GM23248 (cell line): ENCODE data around the gene SPNS1. TPM values are rescaled to one million over a fixed set of nuclear protein-coding genes. Genes with fewer than 3 reads are reported as not detected.

Source experiments
- DNase-seq: peaks from one replicate; pipeline ENCODE4 v3.0.0-alpha.2; 2015
- H2AFZ ChIP-seq: fragments of 200-600 bp; sonication (generic); 2 replicates; pipeline ENCODE4 v1.6.1; 2016; ENCODE audit warnings: antibody characterized with exemption
- H3F3A ChIP-seq: fragments of 200-600 bp; sonication (generic); 2 replicates; pipeline ENCODE4 v1.6.1; 2016; ENCODE audit warnings: mild to moderate bottlenecking, antibody characterized with exemption, mixed run types; ENCODE audit not compliant: insufficient read depth
- H3K27ac ChIP-seq: fragments of 200-600 bp; sonication (generic); 2 replicates; pipeline ENCODE4 v1.5.1; 2016; ENCODE audit warnings: mild to moderate bottlenecking
- H3K27me3 ChIP-seq: fragments of 200-600 bp; sonication (generic); replicated peaks from 2 replicates; pipeline ENCODE4 v1.6.1; 2016; ENCODE audit warnings: mild to moderate bottlenecking; ENCODE audit not compliant: insufficient read depth
- H3K36me3 ChIP-seq: fragments of 200-600 bp; sonication (generic); 2 replicates; pipeline ENCODE4 v1.6.1; 2016; ENCODE audit warnings: low read depth, mild to moderate bottlenecking
- H3K4me1 ChIP-seq: fragments of 200-600 bp; sonication (generic); 2 replicates; pipeline ENCODE4 v1.6.1; 2016; ENCODE audit warnings: mild to moderate bottlenecking; ENCODE audit not compliant: insufficient read depth
- H3K4me2 ChIP-seq: fragments of 200-600 bp; sonication (generic); one replicate; pipeline ENCODE4 v1.6.1; 2016; ENCODE audit warnings: mild to moderate bottlenecking; ENCODE audit not compliant: unreplicated experiment
- H3K4me3 ChIP-seq: fragments of 200-600 bp; sonication (generic); 2 replicates; pipeline ENCODE4 v1.5.1; 2016; ENCODE audit warnings: mild to moderate bottlenecking
- H3K79me2 ChIP-seq: fragments of 200-600 bp; sonication (generic); 2 replicates; pipeline ENCODE4 v1.6.1; 2016; ENCODE audit warnings: mild to moderate bottlenecking; ENCODE audit not compliant: insufficient read depth
- H3K9ac ChIP-seq: fragments of 200-600 bp; sonication (generic); 2 replicates; pipeline ENCODE4 v1.6.1; 2016; ENCODE audit warnings: mild to moderate bottlenecking
- H3K9me2 ChIP-seq: fragments of 200-600 bp; sonication (generic); 2 replicates; pipeline ENCODE4 v1.6.1; 2016; ENCODE audit warnings: mixed run types, mild to moderate bottlenecking, moderate library complexity; ENCODE audit not compliant: insufficient read depth
- H3K9me3 ChIP-seq: fragments of 200-600 bp; sonication (generic); one replicate; pipeline ENCODE4 v1.6.1; 2017; ENCODE audit warnings: low read depth
- H4K20me1 ChIP-seq: fragments of 200-600 bp; sonication (generic); 2 replicates; pipeline ENCODE4 v1.6.0; 2016; ENCODE audit not compliant: insufficient read depth
- EZH2 ChIP-seq: fragments of 200-600 bp; sonication (generic); IDR thresholded peaks from 2 replicates; pipeline ENCODE4 v1.6.1; 2018; ENCODE audit warnings: antibody characterized with exemption, mild to moderate bottlenecking; ENCODE audit not compliant: insufficient read depth, poor library complexity, severe bottlenecking
- EZH2phosphoT487 ChIP-seq: fragments of 200-600 bp; sonication (generic); IDR thresholded peaks from 2 replicates; pipeline ENCODE4 v1.6.1; 2018; ENCODE audit warnings: antibody characterized with exemption, moderate library complexity, mild to moderate bottlenecking, low read depth; ENCODE audit not compliant: insufficient read depth
- WGBS, 2 experiments: methylation state at CpG; one replicate each; pipeline ENCODE4 v1.1.6; 2015 to 2017; ENCODE audit warnings: low lambda C conversion rate in 2 of 2, low coverage in 1 of 2; ENCODE audit errors: missing lambda C conversion rate in 2 of 2; 5-methylcytosine and 5-hydroxymethylcytosine counted together
- in situ Hi-C: fragments of 300-500 bp; cut with MboI; formaldehyde crosslinking; loops from 2 replicates; pipeline ENCODE4 v1.15.0; 2020
- polyA plus RNA-seq: library from polyadenylated mRNA; unstranded; fragments of >200 nt; fragmentation: Nextera tagmentation; extraction: Ambion mirVana; gene quantifications from 2 replicates; pipeline ENCODE4 v1.2.1, GENCODE V29; 2016
- total RNA-seq: library from RNA; depleted of rRNA; stranded (reverse); fragments of >200 nt; shearing (Covaris generic); gene quantifications from 2 replicates; pipeline ENCODE4 v1.2.3, GENCODE V29; 2014

The SPNS1 gene
- total and polyA plus RNA-seq, 2 experiments from 2014 or later, result 41.3 to 48.4 TPM

DNA sequence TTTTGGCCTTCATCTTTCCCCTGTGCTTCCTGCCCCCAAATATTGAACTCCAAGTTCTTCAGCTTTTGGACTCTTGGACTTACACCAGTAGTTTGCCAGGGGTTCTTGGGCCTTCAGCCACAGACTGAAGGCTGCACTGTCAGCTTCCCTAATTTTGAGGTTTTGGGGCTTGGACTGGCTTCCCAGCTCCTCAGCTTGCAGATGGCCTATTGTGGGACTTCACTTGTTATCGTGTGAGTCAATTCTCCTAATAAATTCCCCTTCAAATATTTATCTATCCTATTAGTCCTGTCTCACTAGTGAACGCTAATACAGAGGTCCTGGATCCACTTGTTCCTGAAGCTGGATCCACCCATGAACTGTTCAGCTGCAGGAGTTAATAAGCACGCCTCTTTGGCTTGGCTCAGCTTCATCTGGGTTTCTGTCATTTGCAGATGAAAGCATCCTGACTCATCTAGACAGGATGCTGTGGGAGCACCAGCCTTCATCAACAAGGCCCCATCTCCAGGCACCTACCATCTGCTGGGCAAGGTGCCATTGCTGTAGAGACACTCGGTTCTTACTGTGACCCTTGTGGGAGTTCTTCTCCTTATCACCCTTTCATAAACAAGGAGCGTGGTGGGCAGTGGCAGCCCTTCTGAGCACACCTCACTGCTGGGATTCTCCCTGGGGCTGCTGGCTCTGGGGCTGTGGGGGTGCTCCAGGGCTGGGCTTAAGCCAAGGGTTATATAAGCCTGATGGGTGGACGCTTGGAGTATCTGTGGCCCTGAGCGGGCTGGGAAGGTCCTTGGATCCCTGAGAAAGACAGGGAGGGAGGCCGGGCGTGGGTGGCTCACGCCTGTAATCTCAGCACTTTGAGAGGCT is 33.4 kb downstream of the SPNS1 start:
- WGBS, 2 experiments, result 54 to 56% methylated on average over 10 of the region's 10 CpGs
- Histone ChIP-seq H3K27ac (no peak overlapping the region), H3K9ac (no peak overlapping the region), H3K4me3 (no peak overlapping the region), H3K9me3 (no peaks in the 10 kb centered on the region), H3K4me2 (no peak overlapping the region), H3K79me2 (no peaks in the 10 kb centered on the region), H3F3A (peaks cover 5% of the 10 kb centered on the region; the same call in 1 of the 2 replicates), H3K4me1 (peaks cover 7% of the 10 kb centered on the region), H3K9me2 (no peaks in the 10 kb centered on the region), H4K20me1 (no peaks in the 10 kb centered on the region), H2AFZ (no peak overlapping the region), H3K27me3 (no peaks in the 10 kb centered on the region), H3K36me3 (no peaks in the 10 kb centered on the region)
- in situ Hi-C loops, result no loop called here
- peak; percentile 86 for DNase-seq
- TF ChIP-seq EZH2phosphoT487 (no peak), EZH2 (no peak)

DNA sequence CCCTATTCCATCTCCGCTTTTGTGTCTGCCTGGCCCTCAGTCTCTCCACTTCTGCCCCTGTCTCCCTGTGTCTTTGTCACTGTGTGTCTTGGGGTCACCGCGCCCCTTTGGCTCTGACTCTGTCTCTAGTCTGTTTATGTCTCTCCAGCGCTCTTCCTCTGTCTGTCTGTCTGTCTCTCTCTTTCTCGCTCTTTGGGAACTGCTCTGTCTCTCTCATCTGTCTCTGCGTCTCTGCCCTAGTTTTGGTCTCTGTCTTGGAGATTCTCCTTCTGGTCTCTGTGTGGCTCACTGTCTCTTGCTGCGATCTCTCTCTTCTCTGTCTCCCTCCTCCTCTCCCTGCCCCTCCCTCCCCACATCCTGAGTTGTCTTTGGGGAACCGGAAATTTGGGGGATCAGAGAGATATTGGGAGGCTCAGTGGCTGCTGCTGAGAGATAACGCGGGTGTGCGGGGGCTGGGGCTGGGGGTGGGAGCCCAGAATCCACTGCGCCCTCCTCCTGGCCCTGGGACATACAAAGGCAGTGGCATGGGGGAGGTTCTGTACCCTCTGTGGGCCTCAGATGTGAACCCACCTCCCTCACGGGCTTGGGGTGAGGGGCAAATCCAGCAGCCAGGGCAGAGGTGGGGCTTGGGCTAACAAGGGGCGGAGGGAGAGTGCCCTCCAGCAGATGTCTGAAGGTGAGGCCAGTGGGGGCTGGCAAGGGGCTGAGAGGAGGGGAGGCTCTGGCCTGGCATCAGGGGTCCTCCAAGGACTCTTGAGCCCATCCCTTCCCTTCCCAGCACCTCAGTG is 34.7 kb downstream of the SPNS1 start:
- TF ChIP-seq EZH2phosphoT487 (no peak), EZH2 (no peak)
- no peak overlapping the region for H3K4me3 ChIP-seq
- in situ Hi-C loops, result no loop called here

DNA sequence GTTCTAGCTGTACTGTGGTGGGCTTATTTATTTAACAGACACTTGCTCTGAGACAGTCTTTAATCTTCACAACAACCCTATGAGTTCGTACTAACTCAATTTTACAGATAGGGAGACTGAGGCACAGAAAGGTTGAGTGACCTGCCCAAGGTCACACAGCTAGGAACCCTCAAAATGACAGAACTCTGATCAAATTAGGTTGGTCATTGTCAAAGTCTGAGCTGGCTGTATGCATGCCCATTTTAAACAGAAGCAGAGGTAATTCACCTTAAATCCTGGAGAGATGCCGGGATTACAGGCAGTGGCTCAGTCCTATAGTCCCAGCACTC is 35.2 kb downstream of the SPNS1 start:
- in situ Hi-C loops, result no loop called here
- peaks cover 5% of the 10 kb centered on the region; the same call in 1 of the 2 replicates for H3F3A ChIP-seq
- 74 to 77% methylated on average over 2 of the region's 2 CpGs for WGBS, 2 experiments

More for the DNA sequence above, 34.7 kb downstream of the SPNS1 start:
- Histone ChIP-seq H2AFZ (no peak overlapping the region), H3K9ac (no peak overlapping the region), H3F3A (peaks cover 5% of the 10 kb centered on the region; the same call in 1 of the 2 replicates), H3K9me3 (no peaks in the 10 kb centered on the region), H3K27me3 (no peaks in the 10 kb centered on the region), H3K9me2 (no peaks in the 10 kb centered on the region), H3K4me1 (peaks cover 7% of the 10 kb centered on the region), H4K20me1 (no peaks in the 10 kb centered on the region), H3K36me3 (no peaks in the 10 kb centered on the region), H3K4me2 (no peak overlapping the region), H3K79me2 (no peaks in the 10 kb centered on the region), H3K27ac (no peak overlapping the region)
- no peak for DNase-seq
- WGBS, 2 experiments, result 84 to 92% methylated on average over 11 to 14 of the region's 14 CpGs

DNA sequence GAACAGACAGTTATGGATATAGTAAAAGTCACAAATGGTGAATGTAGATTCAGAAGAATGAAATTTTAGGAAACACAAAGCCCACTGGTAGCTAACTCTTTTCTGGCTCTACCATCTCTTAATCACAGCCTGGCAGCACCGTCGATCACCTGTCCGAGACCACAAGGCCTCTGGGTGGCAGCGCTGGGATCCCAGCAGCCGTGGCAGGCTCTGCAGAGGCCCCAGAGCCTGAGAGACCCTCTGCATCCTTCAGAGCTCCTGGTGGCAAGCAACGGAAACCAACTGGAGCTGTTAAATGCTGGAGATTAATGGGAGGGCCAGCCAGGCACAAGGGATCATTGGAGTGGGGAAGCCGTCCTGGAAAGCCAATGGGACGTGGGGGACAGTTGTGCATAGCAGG is 36.5 kb downstream of the SPNS1 start:
- H3K9me2 ChIP-seq, result no peaks in the 10 kb centered on the region
- H2AFZ ChIP-seq, result no peak overlapping the region
- WGBS, 2 experiments, result 70 to 76% methylated on average over 8 of the region's 8 CpGs
- no peaks in the 10 kb centered on the region for H3K9me3 ChIP-seq
- no peak overlapping the region for H3K4me3 ChIP-seq
- peaks cover 5% of the 10 kb centered on the region; the same call in 1 of the 2 replicates for H3F3A ChIP-seq
- no peaks in the 10 kb centered on the region for H4K20me1 ChIP-seq
- DNase-seq, result no peak
- TF ChIP-seq EZH2phosphoT487, result no peak
- in situ Hi-C loops, result no loop called here
- no peaks in the 10 kb centered on the region for H3K79me2 ChIP-seq
- no peak overlapping the region for H3K4me2 ChIP-seq
- H3K9ac ChIP-seq, result no peak overlapping the region
- H3K4me1 ChIP-seq, result peaks cover 4% of the 10 kb centered on the region
- H3K27me3 ChIP-seq, result no peaks in the 10 kb centered on the region
- no peaks in the 10 kb centered on the region for H3K36me3 ChIP-seq
- H3K27ac ChIP-seq, result no peak overlapping the region

More for the DNA sequence above, 35.2 kb downstream of the SPNS1 start:
- no peak overlapping the region for H2AFZ ChIP-seq
- H3K9me2 ChIP-seq, result no peaks in the 10 kb centered on the region
- no peak for DNase-seq
- H3K4me1 ChIP-seq, result peaks cover 5% of the 10 kb centered on the region
- H3K79me2 ChIP-seq, result no peaks in the 10 kb centered on the region
- H3K36me3 ChIP-seq, result no peaks in the 10 kb centered on the region
- H3K4me2 ChIP-seq, result no peak overlapping the region
- H3K4me3 ChIP-seq, result no peak overlapping the region
- H3K27ac ChIP-seq, result no peak overlapping the region
- TF ChIP-seq EZH2, result no peak
- TF ChIP-seq EZH2phosphoT487, result no peak
- H4K20me1 ChIP-seq, result no peaks in the 10 kb centered on the region
- no peaks in the 10 kb centered on the region for H3K27me3 ChIP-seq
- H3K9me3 ChIP-seq, result no peaks in the 10 kb centered on the region
- H3K9ac ChIP-seq, result no peak overlapping the region
